ENCODE results near the gene ZC3H12D. TPM values are rescaled to one million over a fixed set of nuclear protein-coding genes. Genes with fewer than 3 reads are reported as not detected.

Gene ZC3H12D
- total and polyA plus RNA-seq, 2 of the 13 experiments (the other 11 are each of a cell fraction or from before 2014, with no cell fraction given), result 1.2 to 2.7 TPM

DNA sequence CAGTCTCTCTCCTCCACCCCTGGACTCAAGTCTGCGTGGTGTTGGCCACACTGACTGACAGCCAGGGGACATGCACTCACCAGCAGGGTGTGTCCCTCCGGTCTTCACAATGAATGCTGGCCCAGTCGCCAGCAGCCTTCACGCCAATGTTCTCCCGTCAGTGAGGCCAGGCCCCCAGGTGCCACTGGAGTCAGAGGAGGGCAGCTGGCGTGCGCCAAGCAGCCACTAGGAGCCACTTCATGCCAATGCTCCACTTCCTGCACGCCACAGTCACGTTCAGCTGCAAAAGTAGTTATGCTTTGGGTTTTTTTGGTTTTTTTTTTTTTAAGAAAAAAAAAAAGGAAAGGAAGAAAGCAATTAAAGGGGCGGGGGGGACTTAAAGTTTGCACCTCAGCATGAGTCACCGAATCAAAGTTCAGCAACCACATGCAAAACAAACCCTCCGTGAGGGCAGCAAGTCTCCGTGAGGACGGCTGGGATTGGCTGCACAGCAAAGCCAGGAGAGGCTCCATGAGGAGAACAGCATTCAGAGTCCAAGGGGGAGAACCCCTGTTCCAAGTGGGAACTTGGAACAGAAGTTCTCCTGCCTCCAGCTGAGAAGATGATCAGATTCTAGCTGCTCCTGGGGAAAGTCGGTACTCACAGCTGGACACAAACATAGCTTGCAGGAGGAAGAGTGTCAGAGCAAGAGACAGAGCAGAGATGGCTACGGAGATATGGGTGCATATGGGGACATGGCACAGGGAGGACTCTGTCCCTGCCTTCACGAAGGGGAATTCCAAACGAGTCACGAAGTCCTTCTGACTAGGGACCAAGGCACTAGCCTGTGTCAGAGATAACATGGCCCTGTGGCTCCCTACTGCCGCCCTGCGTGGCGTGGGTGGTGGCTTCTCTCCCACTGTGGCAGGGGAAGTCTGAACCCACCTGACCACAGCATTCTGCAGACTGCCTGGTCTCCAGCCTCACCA lies at the start of gene ZC3H12D (continued):
- TF ChIP-seq PHF8 (CRISPR knock-in tag; IDR thresholded peaks at IDR 0.05) (peak; percentile 66), ZNF782 (CRISPR knock-in tag; IDR thresholded peaks at IDR 0.05; ENCODE audit: borderline replicate concordance) (peak; percentile 32; the same call in 1 of the 2 replicates), ZNF235 (CRISPR knock-in tag; IDR thresholded peaks at IDR 0.05; ENCODE audit: borderline replicate concordance) (peak; percentile 91; the same call in 1 of the 2 replicates), ETV5 (CRISPR knock-in tag; IDR thresholded peaks at IDR 0.05; ENCODE audit: borderline replicate concordance) (peak; percentile 76; the same call in 1 of the 2 replicates), ATF7-NPFF (CRISPR knock-in tag; IDR thresholded peaks at IDR 0.05; ENCODE audit: low read depth) (peak; percentile 65; the same call in 1 of the 2 replicates), SP4 (CRISPR knock-in tag; IDR thresholded peaks at IDR 0.05) (peak; percentile 41; the same call in 1 of the 2 replicates), KLF15 (CRISPR knock-in tag; IDR thresholded peaks at IDR 0.05; ENCODE audit: borderline replicate concordance) (no peak), NFATC3 (CRISPR knock-in tag; IDR thresholded peaks at IDR 0.05) (peak; percentile 79; the same call in 1 of the 2 replicates), ZNF3 (CRISPR knock-in tag; IDR thresholded peaks at IDR 0.05) (no peak; the same call in none of the 2 replicates), PHF5A (CRISPR knock-in tag; IDR thresholded peaks at IDR 0.05; ENCODE audit: low read depth, unreplicated experiment) (peak; percentile 83), ZNF577 (CRISPR knock-in tag; IDR thresholded peaks at IDR 0.05; ENCODE audit: borderline replicate concordance, low read depth) (no peak), SOX6 (IDR thresholded peaks at IDR 0.05) (no peak), SOX6 (CRISPR knock-in tag; IDR thresholded peaks at IDR 0.05) (peak; percentile 67; the same call in 1 of the 2 replicates), ZMYM4 (CRISPR knock-in tag; IDR thresholded peaks at IDR 0.05) (peak; percentile 70; the same call in 1 of the 2 replicates), AGO1 (IDR thresholded peaks at IDR 0.05; ENCODE audit: low read depth, low read length, poor library complexity, severe bottlenecking) (no peak), SP5 (CRISPR knock-in tag; IDR thresholded peaks at IDR 0.05; ENCODE audit: borderline replicate concordance, low read depth) (peak; percentile 43; the same call in 1 of the 2 replicates)
- TF ChIP-seq, protein P1, sequence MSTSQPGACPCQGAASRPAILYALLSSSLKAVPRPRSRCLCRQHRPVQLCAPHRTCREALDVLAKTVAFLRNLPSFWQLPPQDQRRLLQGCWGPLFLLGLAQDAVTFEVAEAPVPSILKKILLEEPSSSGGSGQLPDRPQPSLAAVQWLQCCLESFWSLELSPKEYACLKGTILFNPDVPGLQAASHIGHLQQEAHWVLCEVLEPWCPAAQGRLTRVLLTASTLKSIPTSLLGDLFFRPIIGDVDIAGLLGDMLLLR (CRISPR knock-in tag; IDR thresholded peaks at IDR 0.05), result no peak
- TF ChIP-seq, protein P2, sequence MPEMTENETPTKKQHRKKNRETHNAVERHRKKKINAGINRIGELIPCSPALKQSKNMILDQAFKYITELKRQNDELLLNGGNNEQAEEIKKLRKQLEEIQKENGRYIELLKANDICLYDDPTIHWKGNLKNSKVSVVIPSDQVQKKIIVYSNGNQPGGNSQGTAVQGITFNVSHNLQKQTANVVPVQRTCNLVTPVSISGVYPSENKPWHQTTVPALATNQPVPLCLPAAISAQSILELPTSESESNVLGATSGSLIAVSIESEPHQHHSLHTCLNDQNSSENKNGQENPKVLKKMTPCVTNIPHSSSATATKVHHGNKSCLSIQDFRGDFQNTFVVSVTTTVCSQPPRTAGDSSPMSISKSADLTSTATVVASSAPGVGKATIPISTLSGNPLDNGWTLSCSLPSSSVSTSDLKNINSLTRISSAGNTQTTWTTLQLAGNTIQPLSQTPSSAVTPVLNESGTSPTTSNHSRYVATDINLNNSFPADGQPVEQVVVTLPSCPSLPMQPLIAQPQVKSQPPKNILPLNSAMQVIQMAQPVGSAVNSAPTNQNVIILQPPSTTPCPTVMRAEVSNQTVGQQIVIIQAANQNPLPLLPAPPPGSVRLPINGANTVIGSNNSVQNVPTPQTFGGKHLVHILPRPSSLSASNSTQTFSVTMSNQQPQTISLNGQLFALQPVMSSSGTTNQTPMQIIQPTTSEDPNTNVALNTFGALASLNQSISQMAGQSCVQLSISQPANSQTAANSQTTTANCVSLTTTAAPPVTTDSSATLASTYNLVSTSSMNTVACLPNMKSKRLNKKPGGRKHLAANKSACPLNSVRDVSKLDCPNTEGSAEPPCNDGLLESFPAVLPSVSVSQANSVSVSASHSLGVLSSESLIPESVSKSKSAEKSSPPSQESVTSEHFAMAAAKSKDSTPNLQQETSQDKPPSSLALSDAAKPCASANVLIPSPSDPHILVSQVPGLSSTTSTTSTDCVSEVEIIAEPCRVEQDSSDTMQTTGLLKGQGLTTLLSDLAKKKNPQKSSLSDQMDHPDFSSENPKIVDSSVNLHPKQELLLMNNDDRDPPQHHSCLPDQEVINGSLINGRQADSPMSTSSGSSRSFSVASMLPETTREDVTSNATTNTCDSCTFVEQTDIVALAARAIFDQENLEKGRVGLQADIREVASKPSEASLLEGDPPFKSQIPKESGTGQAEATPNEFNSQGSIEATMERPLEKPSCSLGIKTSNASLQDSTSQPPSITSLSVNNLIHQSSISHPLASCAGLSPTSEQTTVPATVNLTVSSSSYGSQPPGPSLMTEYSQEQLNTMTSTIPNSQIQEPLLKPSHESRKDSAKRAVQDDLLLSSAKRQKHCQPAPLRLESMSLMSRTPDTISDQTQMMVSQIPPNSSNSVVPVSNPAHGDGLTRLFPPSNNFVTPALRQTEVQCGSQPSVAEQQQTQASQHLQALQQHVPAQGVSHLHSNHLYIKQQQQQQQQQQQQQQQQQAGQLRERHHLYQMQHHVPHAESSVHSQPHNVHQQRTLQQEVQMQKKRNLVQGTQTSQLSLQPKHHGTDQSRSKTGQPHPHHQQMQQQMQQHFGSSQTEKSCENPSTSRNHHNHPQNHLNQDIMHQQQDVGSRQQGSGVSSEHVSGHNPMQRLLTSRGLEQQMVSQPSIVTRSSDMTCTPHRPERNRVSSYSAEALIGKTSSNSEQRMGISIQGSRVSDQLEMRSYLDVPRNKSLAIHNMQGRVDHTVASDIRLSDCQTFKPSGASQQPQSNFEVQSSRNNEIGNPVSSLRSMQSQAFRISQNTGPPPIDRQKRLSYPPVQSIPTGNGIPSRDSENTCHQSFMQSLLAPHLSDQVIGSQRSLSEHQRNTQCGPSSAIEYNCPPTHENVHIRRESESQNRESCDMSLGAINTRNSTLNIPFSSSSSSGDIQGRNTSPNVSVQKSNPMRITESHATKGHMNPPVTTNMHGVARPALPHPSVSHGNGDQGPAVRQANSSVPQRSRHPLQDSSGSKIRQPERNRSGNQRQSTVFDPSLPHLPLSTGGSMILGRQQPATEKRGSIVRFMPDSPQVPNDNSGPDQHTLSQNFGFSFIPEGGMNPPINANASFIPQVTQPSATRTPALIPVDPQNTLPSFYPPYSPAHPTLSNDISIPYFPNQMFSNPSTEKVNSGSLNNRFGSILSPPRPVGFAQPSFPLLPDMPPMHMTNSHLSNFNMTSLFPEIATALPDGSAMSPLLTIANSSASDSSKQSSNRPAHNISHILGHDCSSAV (CRISPR knock-in tag; IDR thresholded peaks at IDR 0.05; ENCODE audit: borderline replicate concordance), result no peak
- TF ChIP-seq, protein P3, sequence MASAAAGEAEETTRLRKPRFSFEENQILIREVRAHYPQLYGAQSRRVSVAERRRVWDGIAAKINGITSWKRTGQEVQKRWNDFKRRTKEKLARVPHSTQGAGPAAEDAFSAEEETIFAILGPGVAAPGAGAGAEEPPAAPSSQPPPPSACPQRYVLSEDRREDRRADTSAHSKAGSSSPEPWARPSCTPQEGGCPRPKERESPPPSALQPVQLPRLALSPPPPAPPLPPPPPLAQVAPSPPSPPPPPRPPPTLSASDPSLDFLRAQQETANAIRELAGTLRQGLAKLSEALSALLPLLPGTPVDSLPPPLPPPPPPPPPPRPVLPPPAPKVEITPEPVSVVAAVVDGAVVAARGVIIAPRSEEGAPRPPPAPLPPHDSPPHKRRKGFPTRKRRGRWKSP (CRISPR knock-in tag; IDR thresholded peaks at IDR 0.05), result peak; percentile 34; the same call in 1 of the 2 replicates

All from HepG2 (cell line).